ENCODE results near the gene VPS13A.
"Not testable (repeated sequence)": the region's sequence is repeated elsewhere in the genome, so short reads cannot be mapped to it uniquely, and the experiment has no call there.

The VPS13A gene

DNA sequence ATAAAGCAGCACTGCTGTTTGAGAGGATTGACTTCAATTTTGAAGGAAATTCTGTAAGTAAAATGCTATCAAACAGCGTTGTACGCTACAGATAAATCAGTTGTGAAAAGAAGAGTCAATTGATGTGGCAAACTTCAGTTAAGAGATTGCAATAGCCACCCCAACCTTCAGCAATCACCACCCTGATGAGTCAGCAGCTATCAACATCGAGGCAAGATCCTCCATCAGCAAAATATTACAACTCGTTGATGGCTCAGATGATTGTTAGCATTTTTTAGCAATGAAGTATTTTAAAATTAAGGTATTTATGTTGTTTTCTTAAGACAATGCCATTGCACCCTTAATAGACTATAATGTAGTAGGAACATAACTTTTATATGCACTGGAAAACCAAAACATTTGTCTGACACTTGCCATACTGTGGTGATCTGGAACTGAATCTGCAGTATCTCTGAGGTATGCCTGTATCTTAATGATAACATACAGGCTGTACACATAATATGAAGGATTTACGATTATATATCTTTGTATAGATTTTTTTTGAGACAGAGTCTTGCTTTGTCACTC is 47.5 kb downstream of the VPS13A start:
- Mint-ChIP-seq H3K36me3 (peaks cover 20 to 33% of the 10 kb centered on the region in 2 donors), H3K4me1 (no peaks in the 10 kb centered on the region), H3K9me3 (peaks cover 0 to 5% of the 10 kb centered on the region in 2 donors), H3K27ac (no peak overlapping the region), H3K4me3 (no peak overlapping the region), H3K27me3 (no peaks in the 10 kb centered on the region)
- no peak for DNase-seq
- no peak for ATAC-seq (replicated peaks)

DNA sequence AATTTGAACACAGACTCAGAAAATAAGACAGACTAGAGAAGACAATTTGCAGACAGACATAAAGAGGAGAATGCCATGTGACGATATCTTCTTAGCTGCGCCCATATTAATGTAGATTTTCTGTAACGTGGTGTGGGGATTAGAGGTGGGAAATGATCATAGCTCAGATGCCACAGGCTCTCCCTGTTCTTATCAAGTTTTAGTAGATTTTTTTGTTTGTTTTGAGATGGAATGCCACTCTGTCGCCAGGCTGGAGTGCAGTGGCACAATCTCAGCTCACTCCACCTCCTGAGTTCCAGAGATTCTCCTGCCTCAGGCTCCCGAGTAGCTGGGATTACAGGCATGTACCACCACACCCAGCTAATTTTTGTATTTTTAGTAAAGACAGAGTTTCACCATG is 59.4 kb downstream of the VPS13A start:
- DNase-seq: no peak
- no peak for ATAC-seq (replicated peaks)
- Mint-ChIP-seq H3K27ac (no peak overlapping the region), H3K36me3 (peaks cover 31 to 43% of the 10 kb centered on the region in 2 donors), H3K27me3 (no peaks in the 10 kb centered on the region), H3K4me3 (no peak overlapping the region), H3K9me3 (peaks cover 0 to 3% of the 10 kb centered on the region in 2 donors), H3K4me1 (no peaks in the 10 kb centered on the region)

DNA sequence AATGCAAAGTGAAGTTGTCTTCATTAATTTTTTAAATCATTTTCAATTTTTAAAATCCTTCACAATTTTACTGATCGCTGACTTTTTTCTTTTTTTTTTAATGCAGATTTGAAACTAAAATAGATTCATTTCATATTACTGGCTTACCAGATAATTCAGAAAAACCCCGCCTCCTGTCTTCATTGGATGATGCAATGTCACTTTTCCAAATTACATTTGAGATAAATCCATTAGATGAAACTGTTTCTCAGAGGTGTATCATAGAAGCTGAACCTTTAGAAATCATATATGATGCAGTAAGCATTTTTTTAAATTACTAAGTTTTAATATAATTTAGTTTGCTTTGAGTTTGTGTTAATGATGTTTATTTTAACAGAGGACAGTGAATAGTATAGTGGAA is 60.6 kb downstream of the VPS13A start:
- Mint-ChIP-seq H3K4me1 (no peaks in the 10 kb centered on the region), H3K27me3 (no peaks in the 10 kb centered on the region), H3K36me3 (peaks cover 25 to 38% of the 10 kb centered on the region in 2 donors), H3K4me3 (no peak overlapping the region), H3K9me3 (no peaks in the 10 kb centered on the region), H3K27ac (no peak overlapping the region)
- no peak for ATAC-seq (replicated peaks)
- no peak for DNase-seq

DNA sequence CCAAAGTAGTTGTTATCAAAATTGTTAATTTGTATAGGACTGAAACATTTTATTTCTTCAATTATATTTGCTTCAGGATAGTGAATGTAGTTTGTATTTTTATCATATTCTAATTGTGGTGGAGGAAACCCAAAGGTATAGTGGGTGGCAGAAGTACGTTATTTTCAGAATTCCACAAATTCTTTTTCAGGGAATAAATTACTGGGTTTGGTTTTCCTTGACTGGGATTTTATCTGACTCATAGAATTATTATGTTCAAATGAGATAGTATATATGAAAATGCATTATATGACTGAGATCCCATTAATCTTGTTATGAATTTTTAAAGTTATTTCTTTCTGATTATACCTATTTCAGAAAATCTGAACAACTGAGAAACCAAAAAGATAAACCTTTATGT is 73.7 kb downstream of the VPS13A start:
- Mint-ChIP-seq H3K36me3 (peaks cover 24 to 37% of the 10 kb centered on the region in 2 donors), H3K4me3 (no peak overlapping the region)
- DNase-seq: no peak

DNA sequence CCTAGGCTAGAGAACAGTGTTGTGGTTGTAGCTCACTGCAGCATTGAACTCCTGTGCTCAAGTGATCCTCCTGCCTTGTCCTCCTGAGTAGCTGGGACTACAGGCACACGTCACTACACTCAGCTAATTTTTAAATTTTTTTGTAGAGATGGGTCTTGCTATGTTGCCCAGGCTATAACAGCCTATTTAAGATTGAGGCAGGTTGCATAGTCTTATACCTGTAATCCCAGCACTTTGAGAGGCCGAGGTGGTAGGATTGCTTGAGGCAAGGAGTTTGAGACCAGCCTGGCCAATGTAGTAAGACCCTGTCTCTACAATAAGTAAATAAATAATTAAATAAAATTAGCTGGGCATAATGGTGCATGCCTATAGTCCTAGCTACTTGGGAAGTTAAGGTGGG is 79.9 kb downstream of the VPS13A start:
- no peak overlapping the region for H3K4me3 Mint-ChIP-seq
- DNase-seq (no peak), ATAC-seq (replicated peaks) (no peak)
- H3K36me3 Mint-ChIP-seq: peaks cover 36 to 44% of the 10 kb centered on the region in 2 donors
- H3K9me3 Mint-ChIP-seq: peaks cover 10 to 13% of the 10 kb centered on the region in 2 donors
- H3K4me1 Mint-ChIP-seq: no peaks in the 10 kb centered on the region
- H3K27ac Mint-ChIP-seq: no peak overlapping the region
- H3K27me3 Mint-ChIP-seq: no peaks in the 10 kb centered on the region

More for the DNA sequence above, 73.7 kb downstream of the VPS13A start:
- no peaks in the 10 kb centered on the region for H3K4me1 Mint-ChIP-seq
- no peak for ATAC-seq (replicated peaks)
- no peaks in the 10 kb centered on the region for H3K27me3 Mint-ChIP-seq
- no peak overlapping the region for H3K27ac Mint-ChIP-seq
- peaks cover 2 to 6% of the 10 kb centered on the region in 2 donors for H3K9me3 Mint-ChIP-seq

DNA sequence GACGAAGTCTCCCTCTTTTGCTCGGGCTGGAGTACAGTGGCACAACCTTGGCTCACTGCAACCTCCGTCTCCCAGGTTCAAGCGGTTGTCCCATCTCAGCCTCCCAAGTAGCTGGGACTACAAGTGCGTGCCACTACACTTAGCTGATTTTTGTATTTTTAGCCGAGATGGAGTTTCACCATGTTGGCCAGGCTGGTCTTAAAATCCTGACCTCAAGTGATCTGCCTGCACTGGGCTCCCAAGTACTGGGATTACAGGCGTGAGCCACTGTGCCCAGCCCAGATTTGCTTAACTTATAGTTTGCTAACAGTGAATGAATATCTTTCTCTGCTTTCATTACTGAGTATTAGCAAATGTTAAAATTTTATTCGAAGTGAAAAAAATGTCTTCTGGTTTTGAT is 84.3 kb downstream of the VPS13A start:
- Mint-ChIP-seq H3K27me3 (no peaks in the 10 kb centered on the region), H3K27ac (no peak overlapping the region), H3K36me3 (peaks cover 52% of the 10 kb centered on the region in 2 donors), H3K4me3 (no peak overlapping the region), H3K9me3 (peaks cover 11 to 14% of the 10 kb centered on the region in 2 donors), H3K4me1 (no peaks in the 10 kb centered on the region)
- ATAC-seq (replicated peaks): no peak
- no peak for DNase-seq

DNA sequence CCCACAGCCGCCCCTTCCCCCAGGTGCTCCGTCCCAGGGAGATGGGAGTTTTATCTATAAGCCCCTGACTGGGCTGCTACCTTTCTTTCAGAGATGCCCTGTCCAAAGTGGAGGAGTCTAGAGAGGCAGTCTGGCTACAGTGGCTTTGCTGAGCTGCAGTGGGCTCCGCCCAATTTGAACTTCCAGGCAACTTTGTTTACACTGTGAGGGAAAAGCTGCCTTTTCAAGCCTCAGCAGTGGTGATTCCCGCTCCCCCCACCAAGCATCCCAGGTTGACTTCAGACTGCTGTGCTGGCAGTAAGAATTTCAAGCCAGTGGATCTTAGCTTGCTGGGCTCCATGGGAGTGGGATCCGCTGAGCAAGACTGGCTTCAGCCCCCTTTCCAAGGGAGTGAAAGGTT is 90.4 kb downstream of the VPS13A start:
- ATAC-seq (replicated peaks); H3K27me3 Mint-ChIP-seq; H3K4me1 Mint-ChIP-seq; H3K27ac Mint-ChIP-seq; DNase-seq; H3K4me3 Mint-ChIP-seq: not testable (repeated sequence)
- peaks cover 50 to 66% of the 10 kb centered on the region in 2 donors for H3K36me3 Mint-ChIP-seq
- H3K9me3 Mint-ChIP-seq: peaks cover 10 to 12% of the 10 kb centered on the region in 2 donors

DNA sequence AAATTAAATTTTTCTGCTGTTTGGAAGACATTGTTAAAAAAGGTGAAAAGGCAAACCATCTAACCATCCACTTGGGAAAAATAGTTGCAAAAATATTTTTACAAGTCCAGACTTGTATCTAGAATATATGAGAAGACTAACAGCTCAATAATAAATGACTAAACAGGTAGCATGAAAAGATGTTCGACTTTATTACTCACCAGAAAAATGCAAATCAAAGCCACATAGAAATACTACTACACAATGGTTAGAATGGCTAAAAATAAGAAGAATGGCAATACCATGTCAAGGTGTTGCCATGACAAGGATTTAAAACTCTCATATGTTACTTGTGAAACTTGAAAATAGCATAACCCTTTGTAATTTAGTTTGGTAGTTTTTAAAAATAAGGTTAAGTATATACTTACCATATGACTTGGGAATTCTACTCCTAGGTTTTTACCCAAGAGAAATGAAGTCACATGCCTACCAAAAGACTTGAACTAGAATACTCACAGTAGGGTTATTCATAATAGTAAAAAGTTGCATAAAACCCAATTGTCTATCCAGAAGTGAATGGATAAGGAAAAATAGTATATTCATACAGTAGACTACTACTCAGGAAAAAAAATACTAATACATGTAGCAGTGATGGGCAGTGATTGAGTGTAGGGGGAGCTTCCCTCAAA is 93.8 kb downstream of the VPS13A start:
- Mint-ChIP-seq H3K4me3 (no peak overlapping the region), H3K4me1 (no peaks in the 10 kb centered on the region), H3K27me3 (no peaks in the 10 kb centered on the region), H3K36me3 (peaks cover 20 to 38% of the 10 kb centered on the region in 2 donors), H3K9me3 (peaks cover 0 to under 1% of the 10 kb centered on the region in 2 donors), H3K27ac (no peak overlapping the region)
- ATAC-seq (replicated peaks) (no peak), DNase-seq (no peak)

DNA sequence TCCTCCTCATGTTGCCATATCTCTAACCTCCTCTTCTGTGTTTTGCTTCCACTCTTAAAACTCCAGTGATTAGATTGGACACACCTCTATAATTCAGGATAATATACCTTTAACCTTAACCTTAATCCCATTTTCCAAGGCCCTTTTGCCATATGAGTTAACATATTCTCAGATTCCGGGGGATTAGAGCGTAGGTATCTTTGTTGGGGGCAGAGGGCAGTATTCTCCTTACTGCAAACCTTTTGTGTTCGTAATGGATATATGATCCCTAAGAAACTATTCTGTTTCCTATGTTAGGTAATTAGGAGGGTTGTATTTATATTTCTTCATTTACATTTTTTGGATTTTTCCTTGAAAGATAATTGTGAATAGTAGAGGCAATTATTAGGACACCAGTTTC is 99.5 kb downstream of the VPS13A start:
- Mint-ChIP-seq H3K27me3 (no peaks in the 10 kb centered on the region), H3K27ac (no peak overlapping the region), H3K4me1 (no peaks in the 10 kb centered on the region), H3K36me3 (peaks cover 11 to 25% of the 10 kb centered on the region in 2 donors), H3K4me3 (no peak overlapping the region), H3K9me3 (no peaks in the 10 kb centered on the region)
- no peak for DNase-seq
- no peak for ATAC-seq (replicated peaks)

DNA sequence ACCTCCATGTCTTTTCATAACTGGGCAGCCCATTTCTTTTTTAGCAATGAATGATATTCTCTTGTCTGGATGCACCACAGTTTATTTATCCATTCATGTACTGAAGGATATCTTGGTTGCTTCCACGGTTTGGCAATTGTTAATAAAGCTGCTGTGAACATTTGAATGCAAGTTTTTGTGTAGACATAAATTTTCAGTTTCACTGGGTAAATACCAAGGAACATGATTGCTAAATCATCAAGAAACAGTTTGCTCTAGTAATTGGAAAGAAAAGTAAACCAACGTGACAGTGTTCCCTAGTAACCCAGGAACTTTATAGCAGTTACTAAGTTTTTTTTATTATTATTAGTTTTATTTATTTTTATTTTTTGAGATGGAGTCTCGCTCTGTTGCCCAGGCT is 100.4 kb downstream of the VPS13A start:
- ATAC-seq (replicated peaks): no peak
- Mint-ChIP-seq H3K4me3 (no peak overlapping the region), H3K27me3 (no peaks in the 10 kb centered on the region), H3K36me3 (peaks cover 12 to 22% of the 10 kb centered on the region in 2 donors), H3K9me3 (no peaks in the 10 kb centered on the region), H3K4me1 (no peaks in the 10 kb centered on the region), H3K27ac (no peak overlapping the region)
- no peak for DNase-seq

DNA sequence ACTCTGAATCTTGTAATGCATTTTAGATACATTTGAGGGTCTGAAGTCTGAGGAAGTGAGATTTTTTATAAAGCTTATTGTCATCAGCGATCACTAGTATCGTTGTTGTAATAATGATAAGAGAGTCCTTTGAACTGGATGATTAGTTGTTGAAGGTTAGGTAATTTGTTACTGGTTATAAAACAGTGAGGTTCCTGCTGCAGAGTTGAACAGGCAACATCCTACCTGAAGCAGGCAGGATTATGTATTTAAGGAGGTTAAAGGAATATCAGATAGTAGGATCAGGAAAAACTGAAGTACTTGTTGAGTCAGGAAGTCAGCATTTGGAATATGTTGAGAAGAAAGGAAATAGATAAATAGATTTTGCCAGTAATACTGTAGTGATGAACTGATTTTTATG is 106.7 kb downstream of the VPS13A start:
- Mint-ChIP-seq H3K4me1 (no peaks in the 10 kb centered on the region), H3K36me3 (peaks cover 37 to 50% of the 10 kb centered on the region in 2 donors), H3K27ac (no peak overlapping the region), H3K9me3 (peaks cover 9 to 13% of the 10 kb centered on the region in 2 donors), H3K27me3 (no peaks in the 10 kb centered on the region), H3K4me3 (no peak overlapping the region)
- no peak for DNase-seq
- ATAC-seq (replicated peaks): no peak

DNA sequence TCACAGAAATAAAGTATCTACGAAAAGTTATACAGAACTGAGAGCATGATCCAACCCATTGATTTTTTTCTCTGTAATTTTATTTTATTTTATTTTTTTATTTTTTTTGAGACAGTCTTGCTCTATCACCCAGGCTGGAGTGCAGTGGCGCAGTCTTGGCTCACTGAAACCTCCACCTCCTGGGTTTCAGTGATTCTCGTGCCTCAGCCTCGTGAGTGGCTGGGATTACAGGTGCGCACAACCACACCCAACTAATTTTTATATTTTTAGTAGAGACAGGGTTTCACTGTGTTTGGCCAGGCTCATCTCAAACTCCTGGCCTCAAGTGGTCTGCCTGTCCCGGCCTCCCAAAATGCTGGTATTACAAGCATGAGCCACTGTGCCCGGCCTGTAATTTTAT is 107.3 kb downstream of the VPS13A start:
- Mint-ChIP-seq H3K27ac (no peak overlapping the region), H3K4me3 (no peak overlapping the region), H3K27me3 (no peaks in the 10 kb centered on the region), H3K9me3 (peaks cover 9 to 13% of the 10 kb centered on the region in 2 donors), H3K36me3 (peaks cover 33 to 50% of the 10 kb centered on the region in 2 donors), H3K4me1 (no peaks in the 10 kb centered on the region)
- no peak for ATAC-seq (replicated peaks)
- DNase-seq: no peak

DNA sequence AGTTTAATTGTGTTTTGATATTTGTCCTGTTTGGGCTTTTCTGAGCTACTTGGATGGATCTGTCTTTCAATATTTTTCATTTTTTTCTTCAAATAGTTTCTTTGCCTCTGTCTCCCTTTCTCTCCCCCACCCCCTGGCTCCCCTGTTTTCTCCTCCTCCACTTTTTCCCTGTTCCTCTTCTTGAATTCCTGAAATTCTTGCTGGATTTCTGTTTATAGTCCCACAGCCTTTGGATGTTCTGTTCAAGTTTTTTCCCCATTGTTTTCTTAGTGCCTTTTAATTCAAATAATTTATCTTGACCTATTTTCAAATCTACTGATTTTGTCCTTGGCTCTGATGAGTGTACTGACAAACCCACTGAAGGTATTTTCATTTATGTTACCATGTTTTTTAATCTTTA is 113.0 kb downstream of the VPS13A start:
- no peak for DNase-seq
- H3K27ac Mint-ChIP-seq: no peak overlapping the region
- no peak for ATAC-seq (replicated peaks)
- no peaks in the 10 kb centered on the region for H3K4me1 Mint-ChIP-seq
- H3K36me3 Mint-ChIP-seq: peaks cover 37 to 59% of the 10 kb centered on the region in 2 donors
- H3K27me3 Mint-ChIP-seq: no peaks in the 10 kb centered on the region
- peaks cover 9 to 13% of the 10 kb centered on the region in 2 donors for H3K9me3 Mint-ChIP-seq
- no peak overlapping the region for H3K4me3 Mint-ChIP-seq

DNA sequence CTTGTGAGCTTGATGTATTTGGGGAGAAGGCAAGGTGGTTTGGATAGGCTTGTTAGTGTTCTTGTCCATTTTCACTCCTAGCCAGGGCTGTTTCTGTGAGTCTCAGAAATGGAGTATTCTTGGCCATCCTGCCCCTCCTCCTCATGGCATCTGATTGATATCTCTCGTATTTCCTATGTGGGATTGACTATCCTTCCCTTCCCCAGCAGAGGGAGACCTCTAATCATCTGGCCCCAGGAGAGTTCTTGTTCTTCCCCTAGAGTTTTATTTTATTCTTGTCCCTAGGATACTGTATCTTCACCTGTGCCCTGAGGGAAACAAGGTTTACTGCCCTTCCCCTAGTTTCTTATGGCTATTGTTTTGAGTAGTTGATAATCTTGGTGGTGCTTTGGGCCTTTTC is 114.4 kb downstream of the VPS13A start:
- Mint-ChIP-seq H3K4me3 (no peak overlapping the region), H3K27me3 (no peaks in the 10 kb centered on the region), H3K27ac (no peak overlapping the region), H3K36me3 (peaks cover 26 to 47% of the 10 kb centered on the region in 2 donors), H3K9me3 (peaks cover 9 to 13% of the 10 kb centered on the region in 2 donors), H3K4me1 (no peaks in the 10 kb centered on the region)
- DNase-seq: no peak
- ATAC-seq (replicated peaks): no peak

DNA sequence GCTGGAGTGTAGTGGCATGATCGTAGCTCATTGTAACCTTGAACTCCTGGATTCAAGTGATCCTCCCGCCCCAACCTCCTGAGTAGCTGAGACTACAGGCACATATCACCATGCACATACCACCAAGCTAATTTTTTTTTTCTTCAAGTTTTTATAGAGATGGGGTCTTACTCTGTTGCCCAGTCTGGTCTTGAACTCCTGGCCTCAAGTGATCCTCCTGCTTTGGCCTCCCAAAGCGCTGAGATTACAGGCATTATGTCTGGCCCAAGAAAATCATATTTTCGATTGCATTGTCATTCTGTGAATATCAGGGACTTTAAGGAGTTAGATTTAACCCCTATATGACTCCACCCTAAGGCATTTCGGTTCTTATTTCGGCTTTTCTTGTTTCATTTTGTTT is 116.6 kb downstream of the VPS13A start:
- no peaks in the 10 kb centered on the region for H3K27me3 Mint-ChIP-seq
- ATAC-seq (replicated peaks) (no peak), DNase-seq (no peak)
- no peak overlapping the region for H3K27ac Mint-ChIP-seq
- peaks cover 2 to 4% of the 10 kb centered on the region in 2 donors for H3K9me3 Mint-ChIP-seq
- H3K4me1 Mint-ChIP-seq: no peaks in the 10 kb centered on the region
- peaks cover 16 to 32% of the 10 kb centered on the region in 2 donors for H3K36me3 Mint-ChIP-seq
- H3K4me3 Mint-ChIP-seq: no peak overlapping the region
